Measurements from ENCODE around the gene HNRNPH1.

HNRNPH1 gene

GRCh38 chr5:179585941-179586401 lies 37.5 kb downstream of the HNRNPH1 start:
- TF ChIP-seq EP300 (IDR thresholded peaks at IDR 0.05; ENCODE audit: borderline replicate concordance), result no peak
- TF ChIP-seq, protein P1, sequence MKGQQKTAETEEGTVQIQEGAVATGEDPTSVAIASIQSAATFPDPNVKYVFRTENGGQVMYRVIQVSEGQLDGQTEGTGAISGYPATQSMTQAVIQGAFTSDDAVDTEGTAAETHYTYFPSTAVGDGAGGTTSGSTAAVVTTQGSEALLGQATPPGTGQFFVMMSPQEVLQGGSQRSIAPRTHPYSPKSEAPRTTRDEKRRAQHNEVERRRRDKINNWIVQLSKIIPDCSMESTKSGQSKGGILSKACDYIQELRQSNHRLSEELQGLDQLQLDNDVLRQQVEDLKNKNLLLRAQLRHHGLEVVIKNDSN (IDR thresholded peaks at IDR 0.05), result no peak
- no peak for TF ChIP-seq FOXM1 (IDR thresholded peaks at IDR 0.05; ENCODE audit: borderline replicate concordance, low read depth)
- TF ChIP-seq CREB1 (IDR thresholded peaks at IDR 0.05; ENCODE audit: low read depth), result no peak
- no peak for TF ChIP-seq EGR1 (IDR thresholded peaks at IDR 0.05)
- TF ChIP-seq TAF1 (IDR thresholded peaks at IDR 0.05; ENCODE audit: low read depth), result no peak
- no peak for TF ChIP-seq YY1 (IDR thresholded peaks at IDR 0.05; ENCODE audit: low read depth)
- no peak for TF ChIP-seq ZBTB7A (IDR thresholded peaks at IDR 0.05; ENCODE audit: low read depth)
- TF ChIP-seq NFIC (IDR thresholded peaks at IDR 0.05), result no peak
- TF ChIP-seq TEAD4 (IDR thresholded peaks at IDR 0.05), result no peak
- no peak for TF ChIP-seq RAD21 (IDR thresholded peaks at IDR 0.05; ENCODE audit: low read depth)
- TF ChIP-seq, protein P2, sequence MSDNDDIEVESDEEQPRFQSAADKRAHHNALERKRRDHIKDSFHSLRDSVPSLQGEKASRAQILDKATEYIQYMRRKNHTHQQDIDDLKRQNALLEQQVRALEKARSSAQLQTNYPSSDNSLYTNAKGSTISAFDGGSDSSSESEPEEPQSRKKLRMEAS (IDR thresholded peaks at IDR 0.05), result no peak
- TF ChIP-seq CEBPB (IDR thresholded peaks at IDR 0.05), result no peak
- no peak for TF ChIP-seq TCF12 (IDR thresholded peaks at IDR 0.05; ENCODE audit: low read depth)
- TF ChIP-seq, protein P3, sequence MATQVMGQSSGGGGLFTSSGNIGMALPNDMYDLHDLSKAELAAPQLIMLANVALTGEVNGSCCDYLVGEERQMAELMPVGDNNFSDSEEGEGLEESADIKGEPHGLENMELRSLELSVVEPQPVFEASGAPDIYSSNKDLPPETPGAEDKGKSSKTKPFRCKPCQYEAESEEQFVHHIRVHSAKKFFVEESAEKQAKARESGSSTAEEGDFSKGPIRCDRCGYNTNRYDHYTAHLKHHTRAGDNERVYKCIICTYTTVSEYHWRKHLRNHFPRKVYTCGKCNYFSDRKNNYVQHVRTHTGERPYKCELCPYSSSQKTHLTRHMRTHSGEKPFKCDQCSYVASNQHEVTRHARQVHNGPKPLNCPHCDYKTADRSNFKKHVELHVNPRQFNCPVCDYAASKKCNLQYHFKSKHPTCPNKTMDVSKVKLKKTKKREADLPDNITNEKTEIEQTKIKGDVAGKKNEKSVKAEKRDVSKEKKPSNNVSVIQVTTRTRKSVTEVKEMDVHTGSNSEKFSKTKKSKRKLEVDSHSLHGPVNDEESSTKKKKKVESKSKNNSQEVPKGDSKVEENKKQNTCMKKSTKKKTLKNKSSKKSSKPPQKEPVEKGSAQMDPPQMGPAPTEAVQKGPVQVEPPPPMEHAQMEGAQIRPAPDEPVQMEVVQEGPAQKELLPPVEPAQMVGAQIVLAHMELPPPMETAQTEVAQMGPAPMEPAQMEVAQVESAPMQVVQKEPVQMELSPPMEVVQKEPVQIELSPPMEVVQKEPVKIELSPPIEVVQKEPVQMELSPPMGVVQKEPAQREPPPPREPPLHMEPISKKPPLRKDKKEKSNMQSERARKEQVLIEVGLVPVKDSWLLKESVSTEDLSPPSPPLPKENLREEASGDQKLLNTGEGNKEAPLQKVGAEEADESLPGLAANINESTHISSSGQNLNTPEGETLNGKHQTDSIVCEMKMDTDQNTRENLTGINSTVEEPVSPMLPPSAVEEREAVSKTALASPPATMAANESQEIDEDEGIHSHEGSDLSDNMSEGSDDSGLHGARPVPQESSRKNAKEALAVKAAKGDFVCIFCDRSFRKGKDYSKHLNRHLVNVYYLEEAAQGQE (IDR thresholded peaks at IDR 0.05; ENCODE audit: low read depth), result no peak

DNA sequence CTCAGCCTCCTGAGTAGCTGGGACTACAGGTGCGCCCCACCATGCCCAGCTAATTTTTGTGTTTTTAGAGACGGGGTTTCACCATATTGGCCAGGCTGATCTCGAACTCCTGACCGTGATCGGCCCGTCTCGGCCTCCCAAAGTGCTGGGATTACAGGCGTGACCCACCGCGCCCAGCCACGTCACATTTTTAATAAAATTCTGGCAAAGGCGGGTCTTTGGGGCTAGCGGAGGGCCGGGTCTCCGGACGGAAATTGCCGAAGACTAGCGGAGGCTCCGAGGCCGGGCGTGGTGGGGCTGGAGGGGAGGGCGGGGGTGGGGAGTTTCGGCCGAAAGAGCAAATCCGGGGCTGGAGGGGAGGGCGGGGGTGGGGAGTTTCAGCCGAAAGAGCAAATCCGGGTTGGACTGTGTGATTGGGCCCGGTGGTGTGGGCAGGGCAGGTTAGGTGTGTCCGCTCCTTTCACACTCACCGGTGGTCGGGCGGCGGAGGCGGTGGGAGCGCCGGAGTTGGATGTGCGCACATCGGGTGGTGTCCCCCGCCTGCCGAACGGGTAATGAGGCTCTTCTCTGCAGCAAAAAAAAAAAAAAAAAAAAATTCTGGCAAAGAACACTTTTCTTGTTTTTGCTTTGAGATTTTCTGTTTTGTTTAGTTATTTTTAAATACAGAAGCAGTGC lies 46.0 kb downstream of the HNRNPH1 start:
- TF ChIP-seq TCF12 (IDR thresholded peaks at IDR 0.05; ENCODE audit: low read depth), result no peak
- TF ChIP-seq TAF1 (IDR thresholded peaks at IDR 0.05; ENCODE audit: low read depth), result no peak
- TF ChIP-seq, protein P2 (IDR thresholded peaks at IDR 0.05), result no peak
- no peak for TF ChIP-seq FOXM1 (IDR thresholded peaks at IDR 0.05; ENCODE audit: borderline replicate concordance, low read depth)
- no peak for TF ChIP-seq CREB1 (IDR thresholded peaks at IDR 0.05; ENCODE audit: low read depth)
- TF ChIP-seq RAD21 (IDR thresholded peaks at IDR 0.05; ENCODE audit: low read depth), result no peak
- TF ChIP-seq, protein P3 (IDR thresholded peaks at IDR 0.05; ENCODE audit: low read depth), result no peak
- no peak for TF ChIP-seq NFIC (IDR thresholded peaks at IDR 0.05)
- TF ChIP-seq ZBTB7A (IDR thresholded peaks at IDR 0.05; ENCODE audit: low read depth), result no peak
- TF ChIP-seq, protein P1 (IDR thresholded peaks at IDR 0.05), result no peak
- TF ChIP-seq YY1 (IDR thresholded peaks at IDR 0.05; ENCODE audit: low read depth), result no peak
- TF ChIP-seq EP300 (IDR thresholded peaks at IDR 0.05; ENCODE audit: borderline replicate concordance), result no peak
- TF ChIP-seq TEAD4 (IDR thresholded peaks at IDR 0.05), result no peak
- TF ChIP-seq EGR1 (IDR thresholded peaks at IDR 0.05), result no peak
- no peak for TF ChIP-seq CEBPB (IDR thresholded peaks at IDR 0.05)

DNA sequence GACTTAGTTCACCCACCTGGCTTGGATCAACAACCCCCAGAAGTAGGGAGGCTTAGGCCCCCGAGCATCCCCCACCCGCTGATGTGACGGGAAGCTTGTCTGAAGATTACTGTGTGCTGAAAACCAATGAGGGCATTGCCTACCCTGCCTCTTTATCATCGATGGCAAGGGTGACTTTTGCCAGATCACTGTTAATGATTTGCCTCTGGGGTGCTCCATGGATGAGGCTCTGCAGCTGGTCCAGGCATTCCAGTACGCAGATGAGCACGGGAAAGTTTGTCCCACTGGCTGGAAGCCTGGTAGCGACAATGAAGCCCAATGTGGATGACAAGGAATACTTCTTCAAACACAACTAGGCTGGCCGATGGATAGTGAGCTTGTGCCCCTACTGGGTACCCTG lies 51.1 kb downstream of the HNRNPH1 start:
- TF ChIP-seq, protein P2 (IDR thresholded peaks at IDR 0.05), result no peak
- TF ChIP-seq EGR1 (IDR thresholded peaks at IDR 0.05) (no peak), TEAD4 (IDR thresholded peaks at IDR 0.05) (no peak), YY1 (IDR thresholded peaks at IDR 0.05; ENCODE audit: low read depth) (no peak), RAD21 (IDR thresholded peaks at IDR 0.05; ENCODE audit: low read depth) (no peak), TCF12 (IDR thresholded peaks at IDR 0.05; ENCODE audit: low read depth) (no peak), CEBPB (IDR thresholded peaks at IDR 0.05) (no peak), EP300 (IDR thresholded peaks at IDR 0.05; ENCODE audit: borderline replicate concordance) (no peak), FOXM1 (IDR thresholded peaks at IDR 0.05; ENCODE audit: borderline replicate concordance, low read depth) (no peak), CREB1 (IDR thresholded peaks at IDR 0.05; ENCODE audit: low read depth) (no peak), NFIC (IDR thresholded peaks at IDR 0.05) (no peak), ZBTB7A (IDR thresholded peaks at IDR 0.05; ENCODE audit: low read depth) (no peak), TAF1 (IDR thresholded peaks at IDR 0.05; ENCODE audit: low read depth) (no peak)
- TF ChIP-seq, protein P1 (IDR thresholded peaks at IDR 0.05), result no peak
- TF ChIP-seq, protein P3 (IDR thresholded peaks at IDR 0.05; ENCODE audit: low read depth), result no peak
